ENCODE data around the gene LCT. TPM values are rescaled to one million over a fixed set of nuclear protein-coding genes. Genes with fewer than 3 reads are reported as not detected.

LCT gene
- total and polyA plus RNA-seq, 2 of the 13 experiments (the other 11 are each of a cell fraction or from before 2014, with no cell fraction given), result not detected

DNA sequence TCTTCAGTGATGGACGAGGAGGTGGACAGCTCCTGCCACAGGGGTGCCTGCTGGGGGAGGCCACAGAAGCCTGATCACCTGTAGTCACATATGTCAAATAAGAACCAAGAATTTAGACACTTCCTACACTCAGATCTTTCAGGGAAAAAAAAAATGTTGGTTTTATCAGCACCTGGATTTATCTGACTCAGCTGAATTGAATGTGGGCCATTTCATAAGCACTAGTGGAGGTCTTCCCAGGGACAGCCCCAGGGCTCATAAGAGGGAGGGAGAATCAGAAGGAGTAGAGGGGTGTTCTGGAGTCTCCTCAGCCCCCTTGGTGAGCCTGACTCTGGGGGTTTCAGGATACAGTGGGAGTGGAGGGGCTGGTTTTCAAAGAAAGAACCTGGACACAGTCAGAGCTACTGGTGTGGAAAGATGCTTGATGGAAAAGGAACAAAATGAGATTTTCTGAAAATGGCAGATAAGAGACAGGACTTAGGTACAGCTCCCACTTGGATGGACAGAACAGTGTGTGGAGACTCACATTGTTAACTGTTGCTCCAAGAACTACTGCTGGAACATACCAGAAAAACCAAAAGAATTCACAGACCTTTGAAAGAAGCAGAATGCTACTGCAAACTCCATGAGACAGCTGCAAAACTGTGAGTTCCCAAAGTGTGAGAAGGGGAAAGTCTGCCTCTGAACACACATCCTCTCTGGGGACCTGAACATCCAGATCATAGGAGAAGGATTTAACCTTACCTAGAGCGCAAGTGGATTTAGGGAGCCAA, 45.4 kb downstream of the LCT start:
- no peak overlapping the region for H2AFZ ChIP-seq (ENCODE audit: low read length)
- intact Hi-C loops (cut with micrococcal nuclease; ENCODE audit: unreplicated experiment) (no loop called here), in situ Hi-C loops (cut with HindIII; ENCODE audit: extremely low pct_ligation_motif_present, low pct_unique_long_range_greater_than_20kb) (loop anchor here (10.0 kb wide), 1 partner anchor 797 kb away; no protein-coding TSS in a partner anchor)
- H3K4me1 ChIP-seq (ENCODE audit: insufficient read depth, low read length), result no peaks in the 10 kb centered on the region
- 71% methylated on average over 2 of the region's 2 CpGs for WGBS (ENCODE audit: low lambda C conversion rate)
- ATAC-seq (no peak), DNase-seq (ENCODE audit: low spot score) (no peak), FAIRE-seq (no peak)
- no peaks in the 10 kb centered on the region for H3K79me2 ChIP-seq (ENCODE audit: insufficient read depth, low read length)
- no peak overlapping the region for H3K9ac ChIP-seq (ENCODE audit: insufficient read depth, low read depth, low read length)
- H3K27ac ChIP-seq (ENCODE audit: extremely low read length, insufficient read depth, low read length), result no peak overlapping the region
- H3K9me3 ChIP-seq (ENCODE audit: low read length), result no peaks in the 10 kb centered on the region
- BruUV-seq (replicated peaks), result no TSS peak
- no peak overlapping the region for H3K4me3 ChIP-seq (replicated peaks in 1 of 3; ENCODE audit: insufficient read depth in 1 of 3, low read depth in 2 of 3, low read length in 3 of 3)
- H3K36me3 ChIP-seq (replicated peaks in 1 of 2; ENCODE audit: control insufficient read depth in 1 of 2, insufficient read depth in 2 of 2, low read length in 2 of 2), result no peaks in the 10 kb centered on the region
- ChIA-PET POLR2A (no interaction called here), CTCF (ENCODE audit: low intra/inter-chr PET ratio, low total read pairs) (no interaction called here)
- H3K4me2 ChIP-seq (ENCODE audit: low read depth, low read length), result no peak overlapping the region
- H4K20me1 ChIP-seq (ENCODE audit: insufficient read depth, low read length), result no peaks in the 10 kb centered on the region
- TF ChIP-seq MAFK (conservative IDR thresholded peaks at IDR 0.05 in 1 of 2, IDR thresholded peaks at IDR 0.05 in 1 of 2; ENCODE audit: low read length in 2 of 2), result peak; percentile 65 to 86
- TF ChIP-seq, protein P1, sequence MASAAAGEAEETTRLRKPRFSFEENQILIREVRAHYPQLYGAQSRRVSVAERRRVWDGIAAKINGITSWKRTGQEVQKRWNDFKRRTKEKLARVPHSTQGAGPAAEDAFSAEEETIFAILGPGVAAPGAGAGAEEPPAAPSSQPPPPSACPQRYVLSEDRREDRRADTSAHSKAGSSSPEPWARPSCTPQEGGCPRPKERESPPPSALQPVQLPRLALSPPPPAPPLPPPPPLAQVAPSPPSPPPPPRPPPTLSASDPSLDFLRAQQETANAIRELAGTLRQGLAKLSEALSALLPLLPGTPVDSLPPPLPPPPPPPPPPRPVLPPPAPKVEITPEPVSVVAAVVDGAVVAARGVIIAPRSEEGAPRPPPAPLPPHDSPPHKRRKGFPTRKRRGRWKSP (CRISPR knock-in tag; IDR thresholded peaks at IDR 0.05), result no peak
- TF ChIP-seq MAFF (IDR thresholded peaks at IDR 0.05; ENCODE audit: low read depth, low read length), result peak; percentile 68
- TF ChIP-seq ZNF589 (CRISPR knock-in tag; conservative IDR thresholded peaks at IDR 0.05), result no peak
- TF ChIP-seq, protein P2, sequence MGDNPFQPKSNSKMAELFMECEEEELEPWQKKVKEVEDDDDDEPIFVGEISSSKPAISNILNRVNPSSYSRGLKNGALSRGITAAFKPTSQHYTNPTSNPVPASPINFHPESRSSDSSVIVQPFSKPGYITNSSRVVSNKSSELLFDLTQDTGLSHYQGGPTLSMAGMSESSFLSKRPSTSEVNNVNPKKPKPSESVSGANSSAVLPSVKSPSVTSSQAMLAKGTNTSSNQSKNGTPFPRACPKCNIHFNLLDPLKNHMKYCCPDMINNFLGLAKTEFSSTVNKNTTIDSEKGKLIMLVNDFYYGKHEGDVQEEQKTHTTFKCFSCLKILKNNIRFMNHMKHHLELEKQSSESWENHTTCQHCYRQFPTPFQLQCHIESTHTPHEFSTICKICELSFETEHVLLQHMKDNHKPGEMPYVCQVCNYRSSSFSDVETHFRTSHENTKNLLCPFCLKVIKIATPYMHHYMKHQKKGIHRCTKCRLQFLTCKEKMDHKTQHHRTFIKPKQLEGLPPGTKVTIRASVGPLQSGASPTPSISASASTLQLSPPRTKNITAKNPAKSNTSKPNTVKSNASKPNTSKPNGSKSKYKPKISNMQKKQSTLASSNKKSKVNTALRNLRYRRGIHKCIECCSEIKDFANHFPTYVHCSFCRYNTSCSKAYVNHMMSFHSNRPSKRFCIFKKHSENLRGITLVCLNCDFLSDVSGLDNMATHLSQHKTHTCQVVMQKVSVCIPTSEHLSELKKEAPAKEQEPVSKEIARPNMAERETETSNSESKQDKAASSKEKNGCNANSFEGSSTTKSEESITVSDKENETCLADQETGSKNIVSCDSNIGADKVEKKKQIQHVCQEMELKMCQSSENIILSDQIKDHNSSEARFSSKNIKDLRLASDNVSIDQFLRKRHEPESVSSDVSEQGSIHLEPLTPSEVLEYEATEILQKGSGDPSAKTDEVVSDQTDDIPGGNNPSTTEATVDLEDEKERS (CRISPR knock-in tag; IDR thresholded peaks at IDR 0.05), result no peak
- no peaks in the 10 kb centered on the region for H3K27me3 ChIP-seq (ENCODE audit: control insufficient read depth in 1 of 2, insufficient read depth in 2 of 2, low read length in 2 of 2)

All from HepG2 (cell line).